PC-3 (cell line): ENCODE data around the gene AQP9. TPM values are rescaled to one million over a fixed set of nuclear protein-coding genes. Genes with fewer than 3 reads are reported as not detected.
A peak's percentile ranks its signal among the peaks of the same experiment; 100 is the strongest.

Experiments
- ATAC-seq: fragments of 200-7000 bp; cut with Tn5 transposase; 2 replicates; pipeline ENCODE4 v1.9.1; 2020; ENCODE audit warnings: mild to moderate bottlenecking, moderate library complexity
- BruUV-seq: library from RNA; stranded (reverse); fragments of 400-500 nt; replicated peaks from 2 replicates; lab custom pipeline; 2021; lab: Mats Ljungman, UMichigan
- CTCF ChIA-PET: fragments of 300-600 bp; sonication (Branson Sonifier 250); formaldehyde crosslinking; loops from one replicate; lab custom pipeline; 2022; ENCODE audit warnings: antibody characterized with exemption; lab: Charles Lee
- POLR2A ChIA-PET: fragments of 300-600 bp; sonication (Branson Sonifier 250); formaldehyde crosslinking; loops from one replicate; lab custom pipeline; 2022; ENCODE audit warnings: antibody characterized with exemption; ENCODE audit not compliant: unreplicated experiment; lab: Charles Lee
- DNase-seq: peaks from one replicate; pipeline ENCODE4 v3.0.0-alpha.2; 2015
- H2AFZ ChIP-seq: fragments of 300-600 bp; sonication (generic); 2 replicates; pipeline ENCODE4 v1.6.0; 2016; ENCODE audit warnings: antibody characterized with exemption, low read length
- H3F3A ChIP-seq: fragments of 300-600 bp; sonication (generic); one replicate; pipeline ENCODE4 v1.6.0; 2017; ENCODE audit warnings: antibody characterized with exemption, low read length, control low read depth, mild to moderate bottlenecking; ENCODE audit not compliant: unreplicated experiment
- H3K27ac ChIP-seq: fragments of 300-600 bp; sonication (generic); 2 replicates; pipeline ENCODE4 v1.5.1; 2016; ENCODE audit warnings: mild to moderate bottlenecking, low read length
- H3K27me3 ChIP-seq: fragments of 300-600 bp; sonication (generic); 2 replicates; pipeline ENCODE4 v1.6.1; 2016; ENCODE audit warnings: low read length, mixed read lengths
- H3K36me3 ChIP-seq: fragments of 300-600 bp; sonication (generic); 2 replicates; pipeline ENCODE4 v1.6.1; 2016; ENCODE audit warnings: low read depth, mixed run types, low read length, mixed read lengths
- H3K4me1 ChIP-seq: fragments of 300-600 bp; sonication (generic); 2 replicates; pipeline ENCODE4 v1.5.1; 2016; ENCODE audit warnings: low read length; ENCODE audit not compliant: insufficient read depth
- H3K4me2 ChIP-seq: fragments of 300-600 bp; sonication (generic); 2 replicates; pipeline ENCODE4 v1.6.0; 2016; ENCODE audit warnings: low read length
- H3K4me3 ChIP-seq: fragments of 300-600 bp; sonication (generic); 2 replicates; pipeline ENCODE4 v1.5.1; 2016; ENCODE audit warnings: mild to moderate bottlenecking, low read length, mixed read lengths
- H3K79me2 ChIP-seq: fragments of 300-600 bp; sonication (generic); 2 replicates; pipeline ENCODE4 v1.6.1; 2017; ENCODE audit warnings: low read length, mixed read lengths
- H3K9ac ChIP-seq: fragments of 300-600 bp; sonication (generic); 2 replicates; pipeline ENCODE4 v1.6.0; 2016; ENCODE audit warnings: mild to moderate bottlenecking, low read length
- H3K9me2 ChIP-seq: fragments of 300-600 bp; sonication (generic); replicated peaks from 2 replicates; pipeline ENCODE4 v1.6.1; 2016; ENCODE audit warnings: mixed run types, low read length, mixed read lengths
- H3K9me3 ChIP-seq: fragments of 300-600 bp; sonication (generic); 2 replicates; pipeline ENCODE4 v1.6.1; 2016; ENCODE audit warnings: low read length, mixed read lengths
- H4K20me1 ChIP-seq: fragments of 300-600 bp; sonication (generic); 2 replicates; pipeline ENCODE4 v1.6.1; 2016; ENCODE audit warnings: low read length, mixed read lengths
- CTCF ChIP-seq: fragments of 300-600 bp; sonication (generic); conservative IDR thresholded peaks from 2 replicates; pipeline ENCODE4 v1.5.1; 2017; ENCODE audit warnings: antibody characterized with exemption, low read depth, mild to moderate bottlenecking, low read length
- EZH2 ChIP-seq: fragments of 300-600 bp; sonication (generic); IDR thresholded peaks from one replicate; pipeline ENCODE4 v1.6.1; 2017; ENCODE audit warnings: antibody characterized with exemption, mild to moderate bottlenecking, low read length; ENCODE audit not compliant: unreplicated experiment
- EZH2phosphoT487 ChIP-seq: fragments of 300-600 bp; sonication (generic); IDR thresholded peaks from 2 replicates; pipeline ENCODE4 v1.6.1; 2018; ENCODE audit warnings: mild to moderate bottlenecking, antibody characterized with exemption, low read length, borderline replicate concordance
- intact Hi-C: fragments of 100-400 bp; cut with micrococcal nuclease; formaldehyde crosslinking; loops from 2 replicates; pipeline ENCODE4 v1.9.0; 2023
- total RNA-seq: library from RNA; depleted of rRNA; stranded (reverse); fragments of >200 nt; gene quantifications from 2 replicates; pipeline ENCODE4 v1.2.3, GENCODE V29; 2014

The AQP9 gene
- total RNA-seq, 1 experiment from 2014 or later, result not detected

- Histone ChIP-seq H2AFZ (no peak overlapping the region), H3K27me3 (peaks cover 12% of the 10 kb centered on the region), H4K20me1 (no peaks in the 10 kb centered on the region), H3K27ac (no peak overlapping the region), H3F3A (no peaks in the 10 kb centered on the region), H3K9me2 (no peaks in the 10 kb centered on the region), H3K4me2 (no peak overlapping the region), H3K4me3 (no peak overlapping the region), H3K4me1 (no peaks in the 10 kb centered on the region), H3K9ac (no peak overlapping the region), H3K9me3 (no peaks in the 10 kb centered on the region), H3K79me2 (no peaks in the 10 kb centered on the region), H3K36me3 (no peaks in the 10 kb centered on the region)
- no TSS peak for BruUV-seq
- ChIA-PET CTCF (no interaction called here), POLR2A (no interaction called here)
- no peak for TF ChIP-seq EZH2
- TF ChIP-seq CTCF, result no peak
- no peak for TF ChIP-seq EZH2phosphoT487
- DNase-seq (no peak), ATAC-seq (no peak)
- intact Hi-C loops, result no loop called here
Measured at GRCh38 chr15:58114388-58114787, 23.8 kb upstream of the AQP9 start.

- H2AFZ ChIP-seq, result no peak overlapping the region
- H3K27me3 ChIP-seq, result peaks cover 8% of the 10 kb centered on the region; the same call in 1 of the 2 replicates
- no peaks in the 10 kb centered on the region for H3K9me3 ChIP-seq
- H3K9ac ChIP-seq, result no peak overlapping the region
- no peak for ATAC-seq
- H3K4me3 ChIP-seq, result no peak overlapping the region
- CTCF ChIA-PET, result no interaction called here
- H3K4me1 ChIP-seq, result no peaks in the 10 kb centered on the region
- TF ChIP-seq EZH2 (no peak), EZH2phosphoT487 (no peak), CTCF (no peak)
- no peaks in the 10 kb centered on the region for H4K20me1 ChIP-seq
- no peaks in the 10 kb centered on the region for H3K36me3 ChIP-seq
- POLR2A ChIA-PET, result no interaction called here
- no peaks in the 10 kb centered on the region for H3K9me2 ChIP-seq
- intact Hi-C loops, result loop anchor here (1.0 kb wide), 1 partner anchor 67 kb away; no protein-coding TSS in a partner anchor
- no peak overlapping the region for H3K4me2 ChIP-seq
- no peak overlapping the region for H3K27ac ChIP-seq
- DNase-seq, result no peak
- no peaks in the 10 kb centered on the region for H3K79me2 ChIP-seq
- BruUV-seq, result no TSS peak
- no peaks in the 10 kb centered on the region for H3F3A ChIP-seq
Measured at GRCh38 chr15:58114812-58115211, 23.4 kb upstream of the AQP9 start.

DNA sequence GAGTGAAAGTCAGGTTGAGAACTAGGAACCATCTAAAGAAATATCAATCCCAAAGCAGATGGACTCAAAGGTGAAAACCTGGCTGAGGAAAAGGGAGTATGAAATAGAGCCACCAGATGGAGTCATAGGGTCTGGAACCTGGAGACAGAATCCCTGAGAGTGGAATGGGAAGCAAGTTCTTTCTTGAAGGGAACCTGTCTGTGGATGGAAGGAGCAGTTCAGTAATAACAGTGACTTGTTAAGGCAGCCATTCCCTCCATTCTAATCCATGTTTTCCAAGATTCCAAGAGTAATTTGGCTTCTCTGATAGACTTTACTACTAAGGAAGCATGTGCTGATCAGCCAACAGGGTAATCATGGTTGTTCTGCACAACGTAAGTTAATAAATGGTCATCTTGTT is 22.5 kb upstream of the AQP9 start:
- H3K27me3 ChIP-seq, result peaks cover 4% of the 10 kb centered on the region; the same call in 1 of the 2 replicates
- no peak overlapping the region for H2AFZ ChIP-seq
- no peaks in the 10 kb centered on the region for H3K9me3 ChIP-seq
- ATAC-seq (0 out of 2 replicates have a peak, but pooled peaks have one; percentile 38), DNase-seq (peak; percentile 43)
- no peaks in the 10 kb centered on the region for H4K20me1 ChIP-seq
- no peaks in the 10 kb centered on the region for H3K9me2 ChIP-seq
- H3K79me2 ChIP-seq, result no peaks in the 10 kb centered on the region
- no peaks in the 10 kb centered on the region for H3F3A ChIP-seq
- no peaks in the 10 kb centered on the region for H3K4me1 ChIP-seq
- ChIA-PET CTCF (no interaction called here), POLR2A (interaction anchor here (0.6 kb wide), 1 partner anchor 82 kb away, joined by 4 read pairs; no protein-coding TSS in a partner anchor)
- H3K4me2 ChIP-seq, result no peak overlapping the region
- no peak overlapping the region for H3K9ac ChIP-seq
- intact Hi-C loops, result loop anchor here (1.0 kb wide), 1 partner anchor 67 kb away; no protein-coding TSS in a partner anchor
- no TSS peak for BruUV-seq
- H3K36me3 ChIP-seq, result no peaks in the 10 kb centered on the region
- peak; percentile 61 for TF ChIP-seq CTCF
- TF ChIP-seq EZH2, result no peak
- H3K27ac ChIP-seq, result no peak overlapping the region
- no peak overlapping the region for H3K4me3 ChIP-seq
